ENCODE results near the gene KLHL21. TPM values are rescaled to one million over a fixed set of nuclear protein-coding genes. Genes with fewer than 3 reads are reported as not detected.
A peak's percentile ranks its signal among the peaks of the same experiment; 100 is the strongest.

The KLHL21 gene
- total RNA-seq, 6 donors from 2014 or later, result 26.4 to 66.0 (median 39.7) TPM

GRCh38 chr1:6619045-6619444 lies 16.4 kb upstream of the KLHL21 start:
- Histone ChIP-seq H3K4me1 (peaks cover 5 to 12% (median 8%) of the 10 kb centered on the region in 4 donors), H3K4me3 (no peak overlapping the region), H3K36me3 (peaks cover 10 to 43% (median 34%) of the 10 kb centered on the region in 4 donors), H3K27ac (no peak overlapping the region), H3K27me3 (no peaks in the 10 kb centered on the region), H3K9me3 (no peaks in the 10 kb centered on the region)
- no peak for TF ChIP-seq EP300 (IDR thresholded peaks at IDR 0.05)
- TF ChIP-seq POLR2AphosphoS5 (IDR thresholded peaks at IDR 0.05), result no peak
- TF ChIP-seq, protein P1, sequence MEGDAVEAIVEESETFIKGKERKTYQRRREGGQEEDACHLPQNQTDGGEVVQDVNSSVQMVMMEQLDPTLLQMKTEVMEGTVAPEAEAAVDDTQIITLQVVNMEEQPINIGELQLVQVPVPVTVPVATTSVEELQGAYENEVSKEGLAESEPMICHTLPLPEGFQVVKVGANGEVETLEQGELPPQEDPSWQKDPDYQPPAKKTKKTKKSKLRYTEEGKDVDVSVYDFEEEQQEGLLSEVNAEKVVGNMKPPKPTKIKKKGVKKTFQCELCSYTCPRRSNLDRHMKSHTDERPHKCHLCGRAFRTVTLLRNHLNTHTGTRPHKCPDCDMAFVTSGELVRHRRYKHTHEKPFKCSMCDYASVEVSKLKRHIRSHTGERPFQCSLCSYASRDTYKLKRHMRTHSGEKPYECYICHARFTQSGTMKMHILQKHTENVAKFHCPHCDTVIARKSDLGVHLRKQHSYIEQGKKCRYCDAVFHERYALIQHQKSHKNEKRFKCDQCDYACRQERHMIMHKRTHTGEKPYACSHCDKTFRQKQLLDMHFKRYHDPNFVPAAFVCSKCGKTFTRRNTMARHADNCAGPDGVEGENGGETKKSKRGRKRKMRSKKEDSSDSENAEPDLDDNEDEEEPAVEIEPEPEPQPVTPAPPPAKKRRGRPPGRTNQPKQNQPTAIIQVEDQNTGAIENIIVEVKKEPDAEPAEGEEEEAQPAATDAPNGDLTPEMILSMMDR (IDR thresholded peaks at IDR 0.05), result no peak
- no peak for TF ChIP-seq POLR2A (IDR thresholded peaks at IDR 0.05)
- DNase-seq (no peak), ATAC-seq (ENCODE audit: low FRiP score in 2 of 2) (no peak)
- WGBS, 2 donors, result 90 to 96% methylated on average over 4 of the region's 4 CpGs

DNA sequence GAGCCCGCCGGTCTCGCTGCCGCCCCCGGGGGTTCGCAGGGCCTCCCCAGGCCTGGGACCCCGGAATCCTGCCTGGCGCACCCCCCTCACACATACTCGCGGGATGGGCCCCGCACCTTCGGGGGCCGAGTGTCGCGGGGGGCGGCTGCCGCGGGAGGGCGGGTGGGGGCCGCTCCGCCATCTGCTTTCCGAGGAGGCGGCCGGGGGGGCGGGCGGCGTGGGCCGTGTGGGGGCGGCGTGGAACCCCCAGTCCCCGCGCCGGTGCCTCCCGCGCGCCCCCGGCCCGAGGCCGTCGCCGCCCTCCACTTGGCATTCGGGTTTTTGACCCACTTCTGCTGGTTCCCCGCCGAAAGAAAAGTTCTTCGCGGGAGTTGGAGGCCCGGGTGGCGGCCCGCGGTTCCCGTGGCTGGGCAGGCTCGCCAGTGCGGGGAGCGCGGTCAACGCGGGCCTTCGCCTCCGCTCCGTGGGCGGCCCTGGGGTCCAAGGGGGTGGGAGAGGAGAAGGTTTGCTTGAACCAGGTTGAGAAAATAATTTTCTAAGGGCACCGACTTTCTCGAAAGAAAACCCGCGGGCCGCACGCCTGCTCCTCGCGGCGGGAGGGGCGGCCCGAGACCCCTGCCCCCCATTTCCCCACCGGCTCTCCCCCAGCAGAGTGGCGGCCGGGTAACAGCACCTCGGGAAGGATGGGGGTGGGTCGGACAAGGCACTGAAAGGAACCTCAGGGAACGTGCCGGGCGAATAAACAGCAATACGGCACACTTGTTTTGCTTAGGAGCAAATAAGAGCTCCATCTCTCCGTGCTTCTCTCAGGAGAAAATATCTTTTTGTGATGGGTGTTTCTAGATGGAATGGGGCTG lies 12.5 kb upstream of the KLHL21 start:
- peak overlapping the region; percentile 93 to 100 (median 98) for H3K4me3 ChIP-seq
- H3K9me3 ChIP-seq, result no peaks in the 10 kb centered on the region
- peaks cover 11 to 26% (median 18%) of the 10 kb centered on the region in 4 donors for H3K4me1 ChIP-seq
- H3K27me3 ChIP-seq, result no peaks in the 10 kb centered on the region
- WGBS, 2 donors, result 0 to 2% methylated on average over 12 to 44 of the region's 82 CpGs
- peak in 1 of 2 donors; percentile 90 for DNase-seq
- peak overlapping the region; percentile 89 to 96 (median 93) for H3K27ac ChIP-seq
- no peak for ATAC-seq (ENCODE audit: low FRiP score in 2 of 2)
- TF ChIP-seq POLR2AphosphoS5 (IDR thresholded peaks at IDR 0.05), result no peak
- TF ChIP-seq POLR2A (IDR thresholded peaks at IDR 0.05), result no peak
- H3K36me3 ChIP-seq, result peaks cover 0 to 20% (median 10%) of the 10 kb centered on the region in 4 donors

DNA sequence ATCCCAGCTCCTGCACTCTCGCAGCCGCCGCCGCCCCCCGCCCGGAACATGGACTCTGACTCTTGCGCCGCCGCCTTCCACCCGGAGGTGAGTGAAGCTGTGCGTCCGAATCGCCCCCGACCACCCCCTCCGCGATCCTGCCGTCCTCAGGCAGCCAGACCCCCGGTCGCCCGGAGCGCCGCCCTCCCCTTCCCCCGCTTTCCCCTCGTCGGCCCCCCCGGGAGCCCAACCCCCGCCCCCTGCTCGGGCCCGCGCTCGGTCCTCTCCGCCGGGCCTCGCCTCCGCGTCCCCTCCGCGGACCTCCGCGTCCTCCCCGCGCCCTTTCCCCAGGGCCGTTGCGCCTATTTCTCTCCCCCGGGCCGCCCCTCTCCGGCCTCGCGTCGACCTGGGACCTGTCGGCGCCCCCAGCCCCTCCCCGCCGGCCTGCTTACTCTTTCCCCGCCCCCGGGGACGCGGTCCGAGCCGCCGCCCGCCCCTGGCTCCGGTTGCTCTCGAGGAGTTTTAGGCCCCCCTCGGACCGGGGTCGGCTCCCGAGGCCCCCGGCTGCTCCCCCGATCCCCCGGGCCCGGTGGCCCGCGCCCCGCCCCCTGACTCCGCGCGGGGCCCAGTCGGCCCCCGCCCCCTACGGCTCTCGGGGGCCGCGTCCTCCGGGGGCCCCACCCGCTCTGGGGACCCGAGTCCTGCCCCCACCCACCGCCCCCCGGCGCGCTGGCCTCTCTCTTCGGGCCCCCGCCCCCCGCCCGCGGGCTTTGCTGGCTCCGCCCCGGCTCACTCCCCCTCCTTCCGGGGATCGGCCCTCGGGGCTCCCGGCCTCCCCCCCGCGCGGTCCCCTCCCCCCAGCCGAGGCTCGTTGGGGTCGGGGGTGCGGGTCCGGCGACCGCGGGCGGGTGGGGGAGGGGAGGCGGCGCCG lies 11.6 kb upstream of the KLHL21 start:
- Histone ChIP-seq H3K4me3 (peak overlapping the region; percentile 93 to 100 (median 98)), H3K27ac (peak overlapping the region; percentile 89 to 96 (median 93)), H3K4me1 (peaks cover 11 to 26% (median 18%) of the 10 kb centered on the region in 4 donors), H3K9me3 (no peaks in the 10 kb centered on the region), H3K36me3 (peaks cover 0 to 12% (median 2%) of the 10 kb centered on the region in 4 donors), H3K27me3 (no peaks in the 10 kb centered on the region)
- no peak for TF ChIP-seq EP300 (IDR thresholded peaks at IDR 0.05)
- TF ChIP-seq, protein P1 (IDR thresholded peaks at IDR 0.05), result no peak
- no peak for TF ChIP-seq POLR2A (IDR thresholded peaks at IDR 0.05)
- TF ChIP-seq POLR2AphosphoS5 (IDR thresholded peaks at IDR 0.05), result no peak
- peak; percentile 66 to 93 for DNase-seq
- peak in 1 of 2 donors; percentile 4 for ATAC-seq (ENCODE audit: low FRiP score in 2 of 2)
- 0 to 4% methylated on average over 6 to 20 of the region's 117 CpGs for WGBS, 2 donors

DNA sequence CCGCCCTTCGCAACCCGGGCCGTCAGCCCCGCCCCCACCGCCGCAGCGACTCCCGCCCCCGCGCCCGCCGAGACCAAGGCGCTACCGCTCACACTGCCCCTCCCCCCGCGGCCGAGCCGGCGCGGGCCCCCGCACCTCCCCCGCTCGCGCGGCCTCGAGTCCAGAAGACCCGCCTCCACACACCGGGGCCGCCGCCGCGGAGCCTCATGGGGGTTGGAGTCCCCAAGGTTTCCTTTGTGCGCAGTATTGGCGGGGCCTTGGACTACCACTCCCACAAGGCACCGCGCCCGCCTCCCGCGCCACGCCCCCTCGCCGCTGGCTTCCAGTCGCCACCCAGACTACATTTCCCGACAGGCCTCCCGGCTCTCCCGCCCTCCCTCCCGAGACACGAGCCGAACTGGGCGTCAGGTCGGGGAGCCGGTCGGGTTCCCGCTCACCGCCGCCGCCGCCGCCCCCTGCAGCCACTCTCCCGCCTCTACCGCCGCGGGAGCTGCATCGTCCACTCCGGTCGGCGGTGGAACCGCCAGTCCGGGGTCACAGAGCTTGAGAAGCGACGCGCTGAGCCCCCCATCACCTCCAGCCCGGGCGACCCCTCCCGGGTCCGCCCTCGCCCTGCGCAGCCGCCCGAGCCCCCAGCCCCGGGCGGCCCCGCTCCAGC lies 10.8 kb upstream of the KLHL21 start, which contains the start of gene PHF13:
PHF13 (plus strand) TSS at position 371 of the 658 bp plus-strand sequence. CDS start 336 bp downstream, outside the sequence.
- peak within 1 kb of the TSS; percentile 93 to 100 (median 98) for H3K4me3 ChIP-seq
- DNase-seq, result peak; percentile 100
- H3K27ac ChIP-seq, result peak within 1 kb of the TSS; percentile 89 to 96 (median 93)
- peaks cover 0 to 11% (median 0%) of the 10 kb centered on the region in 4 donors for H3K36me3 ChIP-seq
- peaks cover 11 to 26% (median 18%) of the 10 kb centered on the region in 4 donors for H3K4me1 ChIP-seq
- H3K27me3 ChIP-seq, result no peaks in the 10 kb centered on the region
- TF ChIP-seq EP300 (IDR thresholded peaks at IDR 0.05) (no peak), POLR2A (IDR thresholded peaks at IDR 0.05) (peak in 2 of 4 donors; percentile 54 to 63), POLR2AphosphoS5 (IDR thresholded peaks at IDR 0.05) (peak; percentile 75 to 85)
- TF ChIP-seq, protein P1 (IDR thresholded peaks at IDR 0.05), result peak in 1 of 6 experiments; percentile 37
- peak; percentile 98 to 100 for ATAC-seq (ENCODE audit: low FRiP score in 2 of 2)
- WGBS, 2 donors, result 0 to 1% methylated on average over 9 to 17 of the region's 84 CpGs
- H3K9me3 ChIP-seq, result no peaks in the 10 kb centered on the region

All from upper lobe of left lung (tissue), 6 donors.